A549 (cell line): Measurements from ENCODE around the gene FGF1. TPM values are rescaled to one million over a fixed set of nuclear protein-coding genes. Genes with fewer than 3 reads are reported as not detected.

Source experiments
- ATAC-seq, 2 experiments: fragments of 200-7000 bp in 1 of 2; fragments of >200 bp in 1 of 2; cut with Nextera tagmentation in 1 of 2; cut with Tn5 transposase in 1 of 2; 3 replicates each; pipeline versions ENCODE4 v1.8.0 to v1.9.1; 2018 to 2020; ENCODE audit warnings: mild to moderate bottlenecking in 1 of 2, moderate library complexity in 1 of 2
- CTCF ChIA-PET: fragments of 300-600 bp; sonication (Branson Sonifier 250); formaldehyde crosslinking; extraction: SDS; loops from one replicate; lab custom pipeline; 2021; ENCODE audit warnings: antibody characterized with exemption, inconsistent platforms; lab: Yijun Ruan, JAX
- POLR2A ChIA-PET: fragments of 350-600 bp; formaldehyde crosslinking; extraction: SDS; loops from one replicate; lab custom pipeline; 2021; ENCODE audit warnings: antibody characterized with exemption, inconsistent platforms; lab: Yijun Ruan, JAX
- DNase-seq, 2 experiments: peaks; one replicate each; pipeline versions ENCODE4 v3.0.0 to v3.0.0-alpha.2; 2011 to 2016; ENCODE audit warnings: low read depth in 1 of 2, low spot score in 1 of 2
- FAIRE-seq: peaks from 2 replicates; lab custom pipeline; 2011; peaks lifted over from hg19 to GRCh38; lab: Jason Lieb, UNC
- H3K27ac ChIP-seq, 2 experiments: fragments of >200 bp; sonication (Bioruptor Twin); formaldehyde crosslinking; 3 replicates each; pipeline ENCODE4 v1.5.1; 2016 to 2017
- H3K4me1 ChIP-seq: fragments of >200 bp; sonication (Bioruptor Twin); formaldehyde crosslinking; 3 replicates; pipeline ENCODE4 v1.6.1; 2016
- H3K4me2 ChIP-seq: fragments of >200 bp; sonication (Bioruptor Twin); formaldehyde crosslinking; 3 replicates; pipeline ENCODE4 v1.6.1; 2016
- H3K4me3 ChIP-seq: fragments of >200 bp; sonication (Bioruptor Twin); formaldehyde crosslinking; 3 replicates; pipeline ENCODE4 v1.5.1; 2016
- H3K9me3 ChIP-seq: fragments of >200 bp; sonication (Bioruptor Twin); formaldehyde crosslinking; 3 replicates; pipeline ENCODE4 v1.6.1; 2016
- ATOH8 ChIP-seq: fragments of 250-450 bp; sonication (Bioruptor Pico); IDR thresholded peaks from 2 replicates; pipeline ENCODE4 v1.5.0; 2020; ENCODE audit warnings: low read depth, mild to moderate bottlenecking, moderate library complexity
- CHD2 ChIP-seq: fragments of 150-350 bp; IDR thresholded peaks from 2 replicates; pipeline ENCODE4 v1.6.1; 2014; ENCODE audit warnings: low read length; ENCODE audit not compliant: partially characterized antibody
- NPAS2 ChIP-seq: fragments of 250-450 bp; sonication (Bioruptor Pico); IDR thresholded peaks from 2 replicates; pipeline ENCODE4 v1.8.0; 2022; ENCODE audit warnings: mild to moderate bottlenecking, moderate library complexity, borderline replicate concordance
- POLR2A ChIP-seq: IDR thresholded peaks from 2 replicates; pipeline ENCODE4 v1.6.1; 2012; ENCODE audit warnings: mild to moderate bottlenecking, low read length
- RARB ChIP-seq: fragments of 250-450 bp; sonication (Bioruptor Pico); IDR thresholded peaks from 2 replicates; pipeline ENCODE4 v1.8.0; 2021; ENCODE audit warnings: mild to moderate bottlenecking, moderate library complexity
- RNF2 ChIP-seq: fragments of 200-600 bp; sonication (generic); IDR thresholded peaks from 2 replicates; pipeline ENCODE4 v1.6.1; 2016; ENCODE audit warnings: low read depth, mild to moderate bottlenecking, antibody characterized with exemption, moderate library complexity, borderline replicate concordance
- TFCP2L1 ChIP-seq: fragments of 250-450 bp; sonication (Bioruptor Pico); IDR thresholded peaks from 2 replicates; pipeline ENCODE4 v1.5.0; 2021; ENCODE audit warnings: mild to moderate bottlenecking
- WGBS: methylation state at CpG from one replicate; pipeline ENCODE4 v1.1.6; 2017; ENCODE audit errors: missing lambda C conversion rate; 5-methylcytosine and 5-hydroxymethylcytosine counted together
- polyA plus RNA-seq, 4 experiments: library from polyadenylated mRNA; depleted of rRNA in 3 of 4; stranded (reverse); fragments of >200 nt; fragmentation: RNase III in 1 of 4; extraction: RNeasy Plus Mini Kit Qiagen cat#74134 plus additional on column Dnase treatment in 1 of 4; gene quantifications; 2 replicates in 3 of 4; 3 replicates in 1 of 4; pipeline ENCODE4 v1.2.3, GENCODE V29; 2011 to 2017

The FGF1 gene
- polyA plus RNA-seq, 2 of the 4 experiments (the other 2 are of a cell fraction), result 0.05 to 0.40 TPM

GRCh38 chr5:142544071-142544753, 141.7 kb downstream of the FGF1 start:
- H3K27ac ChIP-seq, result no peak overlapping the region; a peak in 1 of 6 replicates
- POLR2A ChIA-PET, result no interaction called here
- ATAC-seq (no peak), FAIRE-seq (no peak), DNase-seq (no peak)
- no peaks in the 10 kb centered on the region for H3K9me3 ChIP-seq
- CTCF ChIA-PET, result interaction anchor here (0.9 to 3.4 kb wide), 3 partner anchors 56 to 393 kb away, joined by 3 to 19 read pairs (median 4); no protein-coding TSS in a partner anchor
- WGBS, result 76% methylated on average over 8 of the region's 8 CpGs
- TF ChIP-seq ATOH8 (CRISPR knock-in tag), result no peak
- no peak for TF ChIP-seq NPAS2 (CRISPR knock-in tag)
- no peak for TF ChIP-seq POLR2A
- H3K4me1 ChIP-seq, result peaks cover 6% of the 10 kb centered on the region; the same call in 1 of the 3 replicates
- no peak overlapping the region for H3K4me3 ChIP-seq
- no peak overlapping the region for H3K4me2 ChIP-seq

DNA sequence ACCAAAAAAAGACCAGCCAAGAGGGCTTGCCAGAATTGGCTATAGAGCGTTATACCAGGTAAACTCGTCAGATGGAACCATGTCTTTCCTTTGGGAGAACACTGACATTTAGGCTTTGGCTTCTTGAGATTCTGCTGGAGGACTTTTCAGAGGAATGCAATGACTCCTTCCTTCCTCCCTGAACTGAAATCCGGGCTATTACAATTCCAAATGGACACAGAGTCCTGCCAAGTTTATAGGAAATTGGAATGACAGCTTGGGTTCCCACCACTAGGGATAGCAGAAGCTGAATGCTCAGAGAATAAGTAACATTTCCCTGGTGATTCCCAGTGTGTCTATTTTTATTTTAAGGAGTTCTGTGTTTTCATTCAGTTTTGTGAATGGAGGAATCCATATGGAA, 143.0 kb downstream of the FGF1 start:
- H3K4me1 ChIP-seq, result peaks cover 6% of the 10 kb centered on the region; the same call in 1 of the 3 replicates
- no peaks in the 10 kb centered on the region for H3K9me3 ChIP-seq
- DNase-seq, result no peak
- no peak overlapping the region for H3K4me2 ChIP-seq
- no peak overlapping the region for H3K4me3 ChIP-seq
- 72% methylated on average over 3 of the region's 3 CpGs for WGBS
- POLR2A ChIA-PET, result interaction anchor here (0.5 kb wide), 1 partner anchor 314 kb away, joined by 3 read pairs; no protein-coding TSS in a partner anchor
- H3K27ac ChIP-seq, result no peak overlapping the region
- TF ChIP-seq RARB (CRISPR knock-in tag) (no peak), RNF2 (no peak), CHD2 (no peak), TFCP2L1 (CRISPR knock-in tag) (no peak)
- CTCF ChIA-PET, result interaction anchor here (0.6 to 1.6 kb wide), 3 partner anchors 57 to 236 kb away, joined by 3 to 4 read pairs (median 4); no protein-coding TSS in a partner anchor
- FAIRE-seq, result no peak
- ATAC-seq, result no peak

Other genes with a start within 250 kb of the FGF1 start
- gene ARHGAP26, start 84.3 kb upstream of the FGF1 start, polyA plus RNA-seq (2011; rRNA removed), result 19.1 and 29.8 TPM in 2 replicates
- 6.6 to 8.1 TPM (median 7.5 TPM) in 3 replicates for gene ARHGAP26, start 84.3 kb upstream of the FGF1 start, polyA plus RNA-seq (2017; fragmentation: RNase III; extraction: RNeasy Plus Mini Kit Qiagen cat#74134 plus additional on column Dnase treatment)